Measurements from ENCODE around the gene KMT2B.

GRCh38 chr19:35734889-35735288 lies 17.1 kb downstream of the KMT2B start:
- TF ChIP-seq NFIC (IDR thresholded peaks at IDR 0.05) (no peak), REST (IDR thresholded peaks at IDR 0.05; ENCODE audit: low read depth) (no peak), YY1 (IDR thresholded peaks at IDR 0.05; ENCODE audit: low read depth) (no peak), RAD21 (IDR thresholded peaks at IDR 0.05; ENCODE audit: low read depth) (no peak), CREB1 (IDR thresholded peaks at IDR 0.05; ENCODE audit: low read depth) (no peak), TCF12 (IDR thresholded peaks at IDR 0.05; ENCODE audit: low read depth) (no peak), TAF1 (IDR thresholded peaks at IDR 0.05; ENCODE audit: low read depth) (no peak), MAX (IDR thresholded peaks at IDR 0.05) (no peak), TEAD4 (IDR thresholded peaks at IDR 0.05) (no peak), EGR1 (IDR thresholded peaks at IDR 0.05) (no peak), EP300 (IDR thresholded peaks at IDR 0.05; ENCODE audit: borderline replicate concordance) (no peak), USF1 (IDR thresholded peaks at IDR 0.05) (no peak), FOXM1 (IDR thresholded peaks at IDR 0.05; ENCODE audit: borderline replicate concordance, low read depth) (no peak), ZBTB7A (IDR thresholded peaks at IDR 0.05; ENCODE audit: low read depth) (no peak)
